ENCODE measurements around the gene MAP2K2.

- TF ChIP-seq CTCF (IDR thresholded peaks at IDR 0.05) (no peak), POLR2A (IDR thresholded peaks at IDR 0.05) (no peak)
Observed at GRCh38 chr19:4089946-4090345, 34.0 kb downstream of the MAP2K2 start.
